ENCODE results near the gene SCMH1.

The SCMH1 gene

GRCh38 chr1:41078616-41079015 is 163.5 kb downstream of the SCMH1 start:
- DNase-seq: no peak

- no peak for DNase-seq
These were observed 163.9 kb downstream of the SCMH1 start for GRCh38 chr1:41078193-41078592.

- DNase-seq: no peak
These were observed 168.1 kb downstream of the SCMH1 start for GRCh38 chr1:41073971-41074370.

GRCh38 chr1:41072051-41072450 is 170.1 kb downstream of the SCMH1 start:
- no peak for DNase-seq

GRCh38 chr1:41056907-41057306 is 185.2 kb downstream of the SCMH1 start:
- no peak for DNase-seq

- no peak for DNase-seq
These were observed 188.8 kb downstream of the SCMH1 start for GRCh38 chr1:41053316-41053715.

GRCh38 chr1:41051022-41051421 is 191.1 kb downstream of the SCMH1 start:
- no peak for DNase-seq

GRCh38 chr1:41048540-41048939 is 193.6 kb downstream of the SCMH1 start:
- no peak for DNase-seq

GRCh38 chr1:41046347-41046775 is 195.7 kb downstream of the SCMH1 start:
- no peak for DNase-seq

- DNase-seq: no peak
These were observed 196.4 kb downstream of the SCMH1 start for GRCh38 chr1:41045740-41046139.

- DNase-seq: no peak
These were observed 197.9 kb downstream of the SCMH1 start for GRCh38 chr1:41044187-41044586.

- DNase-seq: no peak
These were observed 200.4 kb downstream of the SCMH1 start for GRCh38 chr1:41041614-41042270.

GRCh38 chr1:41038110-41038509 is 204.0 kb downstream of the SCMH1 start:
- no peak for DNase-seq

GRCh38 chr1:41037116-41037903 is 204.8 kb downstream of the SCMH1 start:
- DNase-seq: no peak

GRCh38 chr1:41033272-41033671 is 208.8 kb downstream of the SCMH1 start:
- no peak for DNase-seq

GRCh38 chr1:41032147-41032546 is 210.0 kb downstream of the SCMH1 start:
- DNase-seq: no peak

GRCh38 chr1:41030872-41031616 is 211.1 kb downstream of the SCMH1 start:
- no peak for DNase-seq

- no peak for DNase-seq
These were observed 214.0 kb downstream of the SCMH1 start for GRCh38 chr1:41028034-41028642.

GRCh38 chr1:41025979-41026819 is 215.9 kb downstream of the SCMH1 start:
- DNase-seq: no peak

- no peak for DNase-seq
These were observed 217.2 kb downstream of the SCMH1 start for GRCh38 chr1:41024953-41025352.

GRCh38 chr1:41023279-41023990 is 218.7 kb downstream of the SCMH1 start:
- no peak for DNase-seq

- DNase-seq: no peak
These were observed 219.7 kb downstream of the SCMH1 start for GRCh38 chr1:41022424-41022823.

Measured in effector CD8-positive, alpha-beta T cell (primary cell).